HG02852 (cell line): ENCODE results near the gene NR5A2.
A peak's percentile ranks its signal among the peaks of the same experiment; 100 is the strongest.

Experiments used
- ATAC-seq: cut with Tn5 transposase; IDR thresholded peaks from one replicate; pipeline ENCODE4 v1.9.1; 2021; ENCODE audit warnings: mild to moderate bottlenecking, moderate library complexity; ENCODE audit not compliant: unreplicated experiment

Gene NR5A2

DNA sequence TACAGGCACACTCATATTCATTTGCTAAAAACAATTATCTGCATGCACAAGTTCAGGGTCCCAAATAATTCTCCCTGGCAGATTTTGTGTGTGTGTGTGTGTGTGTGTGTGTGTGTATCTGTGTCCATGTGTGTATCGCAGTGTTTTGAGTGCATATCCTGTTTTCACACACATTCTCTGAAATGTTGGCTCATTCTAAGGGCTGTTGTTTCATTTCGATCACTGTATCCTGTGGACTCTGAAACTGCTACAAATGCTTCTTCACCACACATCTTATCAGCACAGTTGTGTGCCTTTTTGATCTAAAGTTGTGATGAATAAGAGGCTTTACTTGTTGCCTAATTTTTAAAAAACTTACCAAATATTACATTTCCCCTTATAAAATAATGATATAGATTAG, 34.6 kb downstream of the NR5A2 start:
- ATAC-seq: no peak

GRCh38 chr1:200072636-200073285, 45.3 kb downstream of the NR5A2 start:
- ATAC-seq: peak; percentile 95

DNA sequence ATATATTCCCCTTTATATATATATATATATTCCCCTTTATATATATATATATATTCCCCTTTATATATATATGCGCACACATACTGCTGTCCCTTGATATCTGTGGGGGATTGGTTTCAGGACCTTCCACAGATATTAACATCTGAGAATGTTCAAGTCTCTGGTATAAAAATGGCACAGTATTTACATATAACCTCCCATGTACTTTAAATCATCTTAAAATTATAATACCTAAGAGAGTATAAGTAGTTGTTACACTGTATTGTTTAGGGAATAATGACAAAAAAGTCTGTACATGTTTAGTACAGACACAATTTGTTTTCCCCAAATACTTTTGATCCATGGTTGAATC, 45.8 kb downstream of the NR5A2 start:
- ATAC-seq: peak; percentile 37

DNA sequence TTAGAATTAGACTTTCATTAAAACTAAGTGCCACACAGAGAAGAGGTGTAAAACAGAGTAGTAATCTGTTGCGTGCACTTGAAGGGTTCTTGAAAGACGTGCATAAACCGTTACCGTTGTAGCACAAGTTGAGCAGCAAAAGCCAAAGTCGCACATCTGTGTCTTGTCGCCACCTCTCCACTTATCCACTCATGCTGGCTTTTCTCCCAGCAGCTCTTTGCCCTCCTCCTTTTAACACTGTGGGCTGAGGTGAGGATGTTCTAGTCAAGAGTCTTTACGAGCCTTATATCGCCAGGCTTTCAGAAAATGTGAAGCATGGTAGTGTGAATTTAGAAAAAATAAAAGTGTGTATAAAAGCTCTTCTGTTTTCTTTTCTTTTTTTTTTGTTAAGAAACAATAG, 48.0 kb downstream of the NR5A2 start:
- no peak for ATAC-seq

DNA sequence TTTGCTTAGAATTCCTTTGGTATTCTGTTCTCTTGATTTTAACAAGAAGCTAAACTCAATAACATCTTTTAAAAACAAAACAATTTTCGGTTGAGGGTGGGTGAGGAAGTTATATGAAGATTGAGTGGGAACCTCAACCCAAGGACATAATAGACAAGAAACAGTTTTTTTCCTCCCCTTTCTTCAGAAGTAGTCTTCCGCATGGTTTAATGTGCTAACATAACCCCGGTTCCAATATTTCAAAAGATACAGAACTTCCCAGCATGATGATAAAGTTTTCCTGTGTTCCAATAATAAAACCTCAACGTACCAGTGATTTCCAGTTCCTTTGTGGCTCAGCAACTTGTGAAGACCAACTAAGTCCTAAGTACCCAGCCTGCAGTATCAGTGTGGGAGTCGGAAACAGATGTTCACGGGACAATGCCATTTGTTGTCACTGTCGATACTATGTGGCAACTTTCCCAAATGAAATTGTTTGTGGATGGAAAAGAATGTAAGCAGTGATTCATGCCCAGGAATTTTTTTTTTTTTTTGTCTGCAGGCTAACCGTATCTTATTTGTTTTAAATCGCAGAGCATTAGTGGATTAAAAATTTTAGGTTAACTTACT, 48.5 kb downstream of the NR5A2 start:
- no peak for ATAC-seq

DNA sequence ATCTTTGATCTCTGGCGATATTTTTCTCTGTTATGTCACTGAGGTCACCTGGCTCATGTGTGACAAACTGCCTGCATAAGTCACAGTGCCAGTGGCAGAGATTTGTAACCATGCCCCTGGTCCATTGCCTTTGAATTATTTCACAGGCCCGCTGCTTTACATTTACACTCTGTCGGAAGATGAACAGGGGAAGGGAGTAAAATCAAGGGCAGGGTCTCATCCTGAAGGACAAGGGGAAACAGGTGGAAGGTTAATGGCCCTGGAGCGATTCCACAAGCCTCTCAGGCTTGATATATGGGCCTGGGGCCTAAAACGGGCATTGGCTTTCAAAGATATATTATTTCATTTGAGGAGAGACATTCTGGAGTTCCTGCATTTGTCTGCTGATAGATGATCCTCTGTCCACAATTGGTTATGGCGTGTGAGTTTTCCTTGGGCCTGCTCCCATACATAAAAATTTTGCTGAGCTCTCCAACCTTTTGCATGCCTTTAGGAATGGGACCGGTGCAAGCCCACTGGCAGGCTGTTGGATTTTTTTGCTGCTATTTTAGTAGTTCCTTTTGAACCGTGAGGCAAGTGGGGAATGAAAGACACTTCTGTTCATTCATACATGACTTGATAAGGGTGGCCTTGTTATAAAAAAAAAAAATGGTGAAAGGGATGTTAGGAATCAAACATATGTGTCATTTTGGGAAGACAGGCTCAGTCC, 51.9 kb downstream of the NR5A2 start:
- no peak for ATAC-seq

GRCh38 chr1:200081151-200081968, 53.9 kb downstream of the NR5A2 start:
- ATAC-seq: no peak

- ATAC-seq: no peak
Observed at GRCh38 chr1:200081969-200082245, 54.4 kb downstream of the NR5A2 start.

DNA sequence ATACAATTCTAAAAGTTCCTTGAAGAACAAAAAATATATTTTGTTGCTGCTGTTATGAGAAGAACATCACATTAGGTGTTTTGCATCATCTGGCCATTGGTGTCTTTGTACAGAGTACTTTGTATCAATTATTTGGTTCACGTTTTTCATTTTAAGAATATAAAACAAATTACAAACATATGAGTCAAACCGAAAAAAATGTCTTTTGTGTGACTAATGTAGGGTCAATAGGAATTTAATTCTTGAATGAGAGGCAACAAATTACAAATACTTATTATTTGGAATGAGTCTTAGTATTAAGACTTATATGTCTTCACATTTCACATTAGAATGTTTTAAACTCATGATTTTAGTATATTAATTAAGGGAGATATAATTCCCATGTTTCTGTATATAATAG, 54.8 kb downstream of the NR5A2 start:
- ATAC-seq: no peak

DNA sequence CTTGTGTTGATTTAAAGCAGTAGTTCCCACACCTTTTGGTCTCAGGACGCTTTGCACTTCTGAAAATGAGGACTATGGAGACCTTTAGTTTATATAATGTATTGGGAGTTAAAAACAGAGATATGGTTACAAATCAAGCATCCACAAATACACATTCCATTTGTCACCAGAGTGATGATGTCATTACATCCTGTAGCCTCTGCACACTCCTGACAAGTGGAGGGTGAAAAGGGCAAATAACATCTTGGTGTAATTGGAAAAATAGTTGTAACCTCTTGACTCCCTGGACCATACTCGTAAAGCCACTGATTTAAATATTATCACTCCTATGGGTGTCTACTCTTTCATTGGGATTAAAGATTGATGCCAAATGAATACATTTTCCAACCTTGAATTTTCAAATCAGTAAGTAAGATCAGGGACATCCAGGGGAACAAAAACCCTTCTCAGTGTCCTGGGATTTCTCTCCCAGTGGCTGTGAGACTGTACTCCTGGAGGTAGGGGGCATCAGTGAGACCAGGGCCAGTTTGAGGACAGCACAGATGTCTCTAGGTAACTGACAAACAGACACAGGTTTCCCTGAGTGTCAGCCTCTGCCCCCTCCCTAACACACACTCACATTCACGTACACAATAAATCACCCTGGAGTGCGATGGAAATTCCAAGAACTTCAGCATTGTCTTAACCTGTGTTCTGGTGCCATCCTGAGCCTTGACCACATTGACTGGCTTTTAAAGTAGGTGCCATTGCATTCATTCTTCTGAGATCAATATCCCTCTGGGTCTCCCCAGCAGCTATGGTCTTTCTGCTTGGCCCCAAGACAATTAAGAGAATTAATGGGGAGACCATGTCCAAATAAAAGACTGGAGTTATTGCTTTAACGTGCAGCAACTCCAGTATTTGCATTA, 63.0 kb downstream of the NR5A2 start:
- no peak for ATAC-seq

DNA sequence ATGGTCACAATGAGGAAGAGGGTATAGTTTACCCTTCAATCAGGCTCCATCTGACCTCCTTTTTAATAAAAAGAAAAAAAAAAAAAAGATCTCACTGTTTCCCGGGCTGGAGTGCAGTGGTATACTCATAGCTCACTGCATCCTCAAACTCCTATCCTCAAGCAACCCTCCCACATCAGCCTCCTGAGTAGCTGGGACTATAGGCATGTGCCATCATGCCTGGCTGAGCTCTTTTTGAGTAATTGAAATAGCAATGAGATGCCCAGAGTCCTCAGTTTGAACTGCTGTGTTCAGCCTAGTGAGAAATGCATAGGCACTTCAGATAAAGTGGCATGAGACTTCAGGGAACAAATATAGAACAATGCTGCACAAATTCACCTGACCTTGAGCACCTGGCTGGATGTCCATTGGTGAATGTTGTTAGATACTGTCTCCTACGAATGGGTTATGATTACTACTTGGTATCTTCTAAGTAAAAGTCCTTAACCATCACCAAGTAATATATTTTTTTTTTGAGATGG, 67.6 kb downstream of the NR5A2 start:
- ATAC-seq: no peak

- no peak for ATAC-seq
Observed at GRCh38 chr1:200096774-200097173, 69.3 kb downstream of the NR5A2 start.

GRCh38 chr1:200099040-200099439, 71.5 kb downstream of the NR5A2 start:
- no peak for ATAC-seq

GRCh38 chr1:200103966-200104583, 76.6 kb downstream of the NR5A2 start:
- ATAC-seq: no peak

GRCh38 chr1:200107004-200107470, 79.5 kb downstream of the NR5A2 start:
- no peak for ATAC-seq

DNA sequence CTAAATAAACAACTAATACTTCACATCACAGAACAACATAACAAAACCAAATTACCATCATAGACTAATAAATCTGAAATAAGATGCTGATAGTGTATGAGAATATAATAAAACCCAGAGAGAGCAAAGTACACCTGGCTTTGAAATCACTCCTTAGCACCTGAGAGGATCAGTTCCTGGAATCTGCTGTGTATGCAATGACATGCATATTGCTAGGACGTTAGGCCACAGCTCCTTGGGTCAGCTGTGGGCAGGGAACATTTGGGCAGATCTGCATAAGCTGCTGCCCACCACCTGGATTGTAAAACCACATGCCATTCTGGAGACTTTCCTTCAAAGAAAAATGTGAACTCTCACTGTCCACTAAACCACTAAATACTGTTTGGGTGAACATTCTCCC, 81.1 kb downstream of the NR5A2 start:
- ATAC-seq: no peak

DNA sequence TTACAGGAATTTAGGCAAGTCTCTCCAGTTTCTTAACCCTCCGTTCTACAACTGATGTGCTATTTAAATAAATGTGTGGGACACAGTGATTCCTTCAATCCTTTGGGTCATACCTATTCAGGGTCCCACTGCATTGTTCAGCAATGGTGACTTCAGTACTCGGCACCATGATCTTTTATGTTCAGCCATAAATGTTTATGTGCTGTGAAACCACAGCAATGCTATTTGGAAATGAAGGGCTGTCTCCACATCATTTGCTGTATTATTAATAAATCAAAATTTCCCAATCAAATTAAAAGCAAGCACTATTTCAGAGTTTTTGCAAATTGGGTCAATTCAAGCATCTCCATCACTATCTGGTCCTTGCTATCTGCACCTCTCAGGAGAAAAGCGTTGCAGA, 84.8 kb downstream of the NR5A2 start:
- no peak for ATAC-seq

DNA sequence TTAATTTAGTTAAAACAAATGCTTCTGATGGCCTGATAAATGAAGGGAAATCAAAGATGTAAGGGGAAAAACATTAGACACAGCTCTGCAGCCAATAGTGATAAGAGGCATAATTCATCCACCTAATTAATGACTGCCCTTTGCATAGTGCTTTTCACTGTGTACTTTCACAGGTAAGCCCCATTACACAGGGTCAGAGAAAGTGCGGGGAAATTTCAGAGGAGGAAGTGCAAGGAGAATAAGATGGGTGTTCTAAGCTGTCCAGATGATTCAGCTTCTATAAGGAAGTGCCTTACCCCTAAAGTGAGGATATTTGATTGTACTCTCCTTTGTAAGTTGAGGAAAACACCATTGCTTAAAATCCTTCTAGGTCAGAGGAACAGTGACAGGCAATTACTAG, 88.0 kb downstream of the NR5A2 start:
- no peak for ATAC-seq

DNA sequence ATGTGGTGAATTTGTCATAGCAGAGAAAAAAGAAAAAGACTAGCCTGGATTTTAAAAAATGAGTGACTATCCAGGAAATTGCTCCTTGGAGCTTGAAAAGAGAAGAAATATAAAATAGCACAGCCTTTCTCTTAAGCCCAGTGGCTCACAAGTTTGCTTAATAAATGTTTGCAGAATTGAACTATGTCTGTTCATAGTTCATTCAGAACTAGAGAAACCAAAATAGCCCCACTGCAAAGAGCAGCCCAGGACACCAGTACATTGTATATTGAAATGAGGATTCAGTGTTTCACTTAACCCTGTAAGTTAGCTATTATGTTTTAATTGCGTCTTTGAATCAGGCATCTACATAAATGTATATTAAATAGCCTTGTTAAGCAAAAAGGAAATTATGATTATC, 88.8 kb downstream of the NR5A2 start:
- no peak for ATAC-seq
